RKO (cell line): ENCODE results near the gene AGK.

Experiments
- DNase-seq: peaks from one replicate; pipeline ENCODE4 v3.0.0-alpha.2; 2016; ENCODE audit warnings: low spot score

Gene AGK

GRCh38 chr7:141586878-141587277 is 35.7 kb downstream of the AGK start:
- no peak for DNase-seq

- no peak for DNase-seq
Measured at GRCh38 chr7:141587304-141587703, 36.1 kb downstream of the AGK start.

GRCh38 chr7:141588912-141589311 is 37.7 kb downstream of the AGK start:
- no peak for DNase-seq

- no peak for DNase-seq
Measured at GRCh38 chr7:141590071-141590470, 38.9 kb downstream of the AGK start.

GRCh38 chr7:141590666-141591065 is 39.5 kb downstream of the AGK start:
- no peak for DNase-seq

GRCh38 chr7:141593134-141593533 is 41.9 kb downstream of the AGK start:
- no peak for DNase-seq

GRCh38 chr7:141597966-141598365 is 46.8 kb downstream of the AGK start:
- DNase-seq = no peak

GRCh38 chr7:141598408-141598807 is 47.2 kb downstream of the AGK start:
- no peak for DNase-seq

GRCh38 chr7:141600168-141601006 is 49.2 kb downstream of the AGK start:
- DNase-seq = no peak

GRCh38 chr7:141609576-141609975 is 58.4 kb downstream of the AGK start:
- no peak for DNase-seq

GRCh38 chr7:141610671-141611070 is 59.5 kb downstream of the AGK start:
- DNase-seq = no peak

- no peak for DNase-seq
Measured at GRCh38 chr7:141612861-141613260, 61.7 kb downstream of the AGK start.

- DNase-seq = no peak
Measured at GRCh38 chr7:141617280-141617679, 66.1 kb downstream of the AGK start.

GRCh38 chr7:141619745-141620144 is 68.5 kb downstream of the AGK start:
- DNase-seq = no peak

GRCh38 chr7:141624763-141625162 is 73.6 kb downstream of the AGK start:
- DNase-seq = no peak

GRCh38 chr7:141630621-141631020 is 79.4 kb downstream of the AGK start:
- DNase-seq = no peak

GRCh38 chr7:141631525-141631924 is 80.3 kb downstream of the AGK start:
- DNase-seq = no peak

- DNase-seq = no peak
Measured at GRCh38 chr7:141634065-141634464, 82.9 kb downstream of the AGK start.

- DNase-seq = no peak
Measured at GRCh38 chr7:141636053-141636452, 84.8 kb downstream of the AGK start.

GRCh38 chr7:141640239-141640840 is 89.1 kb downstream of the AGK start:
- DNase-seq = no peak

GRCh38 chr7:141641876-141642275 is 90.7 kb downstream of the AGK start:
- no peak for DNase-seq

GRCh38 chr7:141645188-141645587 is 94.0 kb downstream of the AGK start:
- DNase-seq = no peak

GRCh38 chr7:141646826-141647480 is 95.7 kb downstream of the AGK start:
- DNase-seq = no peak
